HepG2 (cell line): ENCODE data around the gene SEC24D. TPM values are rescaled to one million over a fixed set of nuclear protein-coding genes. Genes with fewer than 3 reads are reported as not detected.

Experiments used
- ATAC-seq: fragments of 200-7000 bp; cut with Tn5 transposase; 3 replicates; pipeline ENCODE4 v1.9.1; 2020; ENCODE audit warnings: mild to moderate bottlenecking, moderate library complexity
- BruUV-seq: library from RNA; stranded (reverse); fragments of 400-500 nt; replicated peaks from 2 replicates; lab custom pipeline; 2021; lab: Mats Ljungman, UMichigan
- CTCF ChIA-PET: fragments of 300-600 bp; formaldehyde crosslinking; extraction: SDS; loops from one replicate; lab custom pipeline; 2021; ENCODE audit warnings: low total read pairs, inconsistent platforms, low intra/inter-chr PET ratio; lab: Yijun Ruan, JAX
- POLR2A ChIA-PET: fragments of 350-600 bp; sonication (Branson Sonifier 250); formaldehyde crosslinking; loops from one replicate; lab custom pipeline; 2020; ENCODE audit warnings: antibody characterized with exemption, inconsistent platforms; lab: Yijun Ruan, JAX
- DNase-seq: peaks from one replicate; pipeline ENCODE4 v3.0.0-alpha.2; 2015; ENCODE audit warnings: low spot score
- FAIRE-seq: peaks from 3 replicates; lab custom pipeline; 2011; peaks lifted over from hg19 to GRCh38; lab: Jason Lieb, UNC
- H2AFZ ChIP-seq: one replicate; pipeline ENCODE4 v1.6.1; 2011; ENCODE audit warnings: low read length, inconsistent platforms
- H3K27ac ChIP-seq: fragments of 300-600 bp; 3 replicates; pipeline ENCODE4 v1.8.0; 2011; ENCODE audit warnings: mixed run types, mild to moderate bottlenecking, mixed read lengths, low read length, inconsistent platforms; ENCODE audit not compliant: insufficient read depth; ENCODE audit errors: extremely low read length
- H3K27me3 ChIP-seq, 2 experiments: fragments of 200-600 bp in 1 of 2; 2 replicates in 1 of 2; 3 replicates in 1 of 2; pipeline versions ENCODE4 v1.6.0 to v1.8.0; 2011; ENCODE audit warnings: low read length in 2 of 2, mild to moderate bottlenecking in 2 of 2, moderate library complexity in 2 of 2, inconsistent platforms in 1 of 2; ENCODE audit not compliant: insufficient read depth in 2 of 2, control insufficient read depth in 1 of 2
- H3K36me3 ChIP-seq, 2 experiments: fragments of 200-600 bp in 1 of 2; replicated peaks in 1 of 2; 2 replicates in 1 of 2; 3 replicates in 1 of 2; pipeline versions ENCODE4 v1.5.1 to v1.8.0; 2011; ENCODE audit warnings: low read length in 2 of 2, inconsistent platforms in 1 of 2; ENCODE audit not compliant: insufficient read depth in 2 of 2, control insufficient read depth in 1 of 2
- H3K4me1 ChIP-seq: 2 replicates; pipeline ENCODE4 v1.5.1; 2012; ENCODE audit warnings: low read length, inconsistent platforms; ENCODE audit not compliant: insufficient read depth
- H3K4me2 ChIP-seq: 2 replicates; pipeline ENCODE4 v1.6.0; 2011; ENCODE audit warnings: low read depth, low read length, inconsistent platforms
- H3K4me3 ChIP-seq, 3 experiments: fragments of 200-600 bp in 1 of 3; sonication (generic), shearing (Covaris generic) in 1 of 3; replicated peaks in 1 of 3; 2 replicates each; pipeline ENCODE4 v1.5.1; 2011 to 2016; ENCODE audit warnings: low read length in 3 of 3, inconsistent platforms in 2 of 3, low read depth in 2 of 3, mild to moderate bottlenecking in 2 of 3, control low read depth in 1 of 3, mixed read lengths in 1 of 3; ENCODE audit not compliant: insufficient read depth in 1 of 3
- H3K79me2 ChIP-seq: one replicate; pipeline ENCODE4 v1.6.1; 2011; ENCODE audit warnings: low read length, inconsistent platforms; ENCODE audit not compliant: insufficient read depth
- H3K9ac ChIP-seq: 2 replicates; pipeline ENCODE4 v1.6.0; 2011; ENCODE audit warnings: mild to moderate bottlenecking, low read depth, low read length, inconsistent platforms; ENCODE audit not compliant: insufficient read depth
- H3K9me3 ChIP-seq: 2 replicates; pipeline ENCODE4 v1.5.1; 2012; ENCODE audit warnings: mild to moderate bottlenecking, low read length
- H4K20me1 ChIP-seq: 2 replicates; pipeline ENCODE4 v1.6.0; 2011; ENCODE audit warnings: inconsistent platforms, mild to moderate bottlenecking, low read length, moderate library complexity; ENCODE audit not compliant: insufficient read depth
- ERF ChIP-seq: IDR thresholded peaks from 2 replicates; pipeline ENCODE4 v1.6.1; 2018; ENCODE audit warnings: missing biosample characterization, missing genetic modification reagents
- HNRNPL ChIP-seq: fragments of 200-400 bp; formaldehyde crosslinking; IDR thresholded peaks from 2 replicates; pipeline ENCODE4 v1.6.1; 2017; ENCODE audit warnings: mild to moderate bottlenecking, low read depth, low read length
- RBM22 ChIP-seq: fragments of 200-400 bp; formaldehyde crosslinking; optimal IDR thresholded peaks from 2 replicates; pipeline ENCODE3; 2017; ENCODE audit warnings: mild to moderate bottlenecking, low read length, moderate library complexity
- ZNF788 ChIP-seq: sonication (generic); formaldehyde crosslinking; IDR thresholded peaks from 2 replicates; pipeline ENCODE4 v1.5.0; 2020; ENCODE audit warnings: mild to moderate bottlenecking, missing genetic modification reagents, borderline replicate concordance
- WGBS: methylation state at CpG from one replicate; pipeline ENCODE4 v1.1.6; 2017; ENCODE audit warnings: low lambda C conversion rate; 5-methylcytosine and 5-hydroxymethylcytosine counted together
- in situ Hi-C: cut with HindIII; loops from 2 replicates; pipeline ENCODE4 v1.10.0; 2017; ENCODE audit warnings: low pct_unique_long_range_greater_than_20kb; ENCODE audit not compliant: extremely low pct_ligation_motif_present
- intact Hi-C: fragments of 100-400 bp; cut with micrococcal nuclease; formaldehyde crosslinking; loops from one replicate; pipeline ENCODE4 v1.10.0; 2022; ENCODE audit not compliant: unreplicated experiment
- polyA plus RNA-seq, 8 experiments: library from polyadenylated mRNA; depleted of rRNA in 3 of 8; stranded (reverse) in 7 of 8; unstranded in 1 of 8; fragments of >200 nt; fragmentation: Illumina TruSeq in 4 of 8; extraction: Trizol in 4 of 8; gene quantifications; 2 replicates each; pipeline versions ENCODE4 v1.2.1 to v1.2.3, GENCODE V29; 2011 to 2016; ENCODE audit warnings: low read depth in 4 of 8, missing spikeins in 1 of 8, mixed read lengths in 1 of 8; ENCODE audit not compliant: insufficient read depth in 1 of 8
- total RNA-seq, 5 experiments: library from RNA; depleted of rRNA; stranded (reverse); fragments of >200 nt; fragmentation: Illumina TruSeq; extraction: Trizol; gene quantifications; 2 replicates each; pipeline ENCODE4 v1.2.3, GENCODE V29; 2016; ENCODE audit warnings: low read depth in 1 of 5
- TF ChIP-seq, protein P1 (sequence below): sonication (generic); formaldehyde crosslinking; IDR thresholded peaks from 2 replicates; pipeline ENCODE4 v1.5.0; 2020; ENCODE audit warnings: mild to moderate bottlenecking, missing genetic modification reagents, borderline replicate concordance
- TF ChIP-seq, protein P2 (sequence below): sonication (generic); formaldehyde crosslinking; conservative IDR thresholded peaks from 2 replicates; pipeline ENCODE4 v1.4.0; 2020; ENCODE audit warnings: missing genetic modification reagents
- TF ChIP-seq, protein P3 (sequence below): sonication (generic); formaldehyde crosslinking; IDR thresholded peaks from 2 replicates; pipeline ENCODE4 v1.8.0; 2022; ENCODE audit warnings: low read depth, missing genetic modification reagents
- TF ChIP-seq, protein P4 (sequence below): IDR thresholded peaks from 2 replicates; pipeline ENCODE4 v1.6.1; 2012; ENCODE audit warnings: low read length, improper control_type of control experiment

The SEC24D gene
- total and polyA plus RNA-seq, 2 of the 13 experiments (the other 11 are each of a cell fraction or from before 2014, with no cell fraction given), result 30.0 to 51.1 TPM

DNA sequence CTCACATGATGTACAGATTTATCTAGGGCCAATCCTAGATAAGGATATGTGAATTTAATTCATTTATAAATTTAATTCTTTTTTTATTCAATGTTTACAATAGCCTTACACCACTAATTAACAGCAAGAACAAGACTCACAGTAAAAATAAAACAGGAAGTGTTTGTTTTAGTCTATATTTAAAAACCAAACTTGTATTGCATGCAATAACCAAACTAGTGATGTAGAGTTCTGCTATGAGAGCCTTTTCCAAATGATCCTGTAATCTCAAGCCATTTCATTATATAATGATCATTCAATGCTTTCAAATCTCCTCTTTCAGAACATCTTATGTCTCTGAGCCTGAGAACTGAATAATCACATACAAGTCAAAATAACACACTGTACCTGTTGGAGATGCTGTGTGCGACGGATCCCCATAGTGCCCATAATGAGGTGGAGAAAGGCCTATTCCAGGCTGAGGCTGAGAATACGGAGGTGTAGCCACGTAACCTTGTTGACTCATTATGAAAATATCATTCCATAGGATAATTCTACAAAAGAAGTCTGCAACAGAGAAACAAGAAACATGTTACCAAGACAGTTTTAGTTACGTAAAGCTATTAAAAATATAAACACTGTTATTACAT, 2.6 kb downstream of the SEC24D start:
- Histone ChIP-seq H3K4me1 (peaks cover 59% of the 10 kb centered on the region), H3K4me3 (peak overlapping the region in 1 of 3 experiments; percentile 91; a peak in 1 of 6 replicates), H3K79me2 (peaks cover 66% of the 10 kb centered on the region), H3K9me3 (no peaks in the 10 kb centered on the region), H3K4me2 (peak overlapping the region; percentile 88), H2AFZ (no peak overlapping the region), H3K27ac (no peak overlapping the region), H3K27me3 (no peaks in the 10 kb centered on the region; a peak in 1 of 5 replicates), H4K20me1 (peaks cover 15% of the 10 kb centered on the region), H3K36me3 (peaks cover 0 to 26% of the 10 kb centered on the region in 2 experiments; a peak in 4 of 5 replicates), H3K9ac (no peak overlapping the region)
- in situ Hi-C loops, result no loop called here
- CTCF ChIA-PET, result no interaction called here
- BruUV-seq, result no TSS peak
- ATAC-seq (no peak), DNase-seq (no peak), FAIRE-seq (no peak)
- intact Hi-C loops, result no loop called here
- POLR2A ChIA-PET, result no interaction called here
- WGBS, result 97% methylated on average over 5 of the region's 5 CpGs
- TF ChIP-seq RBM22 (no peak), HNRNPL (no peak), ZNF788 (CRISPR knock-in tag) (no peak), ERF (CRISPR knock-in tag) (no peak)
- TF ChIP-seq, protein P1, sequence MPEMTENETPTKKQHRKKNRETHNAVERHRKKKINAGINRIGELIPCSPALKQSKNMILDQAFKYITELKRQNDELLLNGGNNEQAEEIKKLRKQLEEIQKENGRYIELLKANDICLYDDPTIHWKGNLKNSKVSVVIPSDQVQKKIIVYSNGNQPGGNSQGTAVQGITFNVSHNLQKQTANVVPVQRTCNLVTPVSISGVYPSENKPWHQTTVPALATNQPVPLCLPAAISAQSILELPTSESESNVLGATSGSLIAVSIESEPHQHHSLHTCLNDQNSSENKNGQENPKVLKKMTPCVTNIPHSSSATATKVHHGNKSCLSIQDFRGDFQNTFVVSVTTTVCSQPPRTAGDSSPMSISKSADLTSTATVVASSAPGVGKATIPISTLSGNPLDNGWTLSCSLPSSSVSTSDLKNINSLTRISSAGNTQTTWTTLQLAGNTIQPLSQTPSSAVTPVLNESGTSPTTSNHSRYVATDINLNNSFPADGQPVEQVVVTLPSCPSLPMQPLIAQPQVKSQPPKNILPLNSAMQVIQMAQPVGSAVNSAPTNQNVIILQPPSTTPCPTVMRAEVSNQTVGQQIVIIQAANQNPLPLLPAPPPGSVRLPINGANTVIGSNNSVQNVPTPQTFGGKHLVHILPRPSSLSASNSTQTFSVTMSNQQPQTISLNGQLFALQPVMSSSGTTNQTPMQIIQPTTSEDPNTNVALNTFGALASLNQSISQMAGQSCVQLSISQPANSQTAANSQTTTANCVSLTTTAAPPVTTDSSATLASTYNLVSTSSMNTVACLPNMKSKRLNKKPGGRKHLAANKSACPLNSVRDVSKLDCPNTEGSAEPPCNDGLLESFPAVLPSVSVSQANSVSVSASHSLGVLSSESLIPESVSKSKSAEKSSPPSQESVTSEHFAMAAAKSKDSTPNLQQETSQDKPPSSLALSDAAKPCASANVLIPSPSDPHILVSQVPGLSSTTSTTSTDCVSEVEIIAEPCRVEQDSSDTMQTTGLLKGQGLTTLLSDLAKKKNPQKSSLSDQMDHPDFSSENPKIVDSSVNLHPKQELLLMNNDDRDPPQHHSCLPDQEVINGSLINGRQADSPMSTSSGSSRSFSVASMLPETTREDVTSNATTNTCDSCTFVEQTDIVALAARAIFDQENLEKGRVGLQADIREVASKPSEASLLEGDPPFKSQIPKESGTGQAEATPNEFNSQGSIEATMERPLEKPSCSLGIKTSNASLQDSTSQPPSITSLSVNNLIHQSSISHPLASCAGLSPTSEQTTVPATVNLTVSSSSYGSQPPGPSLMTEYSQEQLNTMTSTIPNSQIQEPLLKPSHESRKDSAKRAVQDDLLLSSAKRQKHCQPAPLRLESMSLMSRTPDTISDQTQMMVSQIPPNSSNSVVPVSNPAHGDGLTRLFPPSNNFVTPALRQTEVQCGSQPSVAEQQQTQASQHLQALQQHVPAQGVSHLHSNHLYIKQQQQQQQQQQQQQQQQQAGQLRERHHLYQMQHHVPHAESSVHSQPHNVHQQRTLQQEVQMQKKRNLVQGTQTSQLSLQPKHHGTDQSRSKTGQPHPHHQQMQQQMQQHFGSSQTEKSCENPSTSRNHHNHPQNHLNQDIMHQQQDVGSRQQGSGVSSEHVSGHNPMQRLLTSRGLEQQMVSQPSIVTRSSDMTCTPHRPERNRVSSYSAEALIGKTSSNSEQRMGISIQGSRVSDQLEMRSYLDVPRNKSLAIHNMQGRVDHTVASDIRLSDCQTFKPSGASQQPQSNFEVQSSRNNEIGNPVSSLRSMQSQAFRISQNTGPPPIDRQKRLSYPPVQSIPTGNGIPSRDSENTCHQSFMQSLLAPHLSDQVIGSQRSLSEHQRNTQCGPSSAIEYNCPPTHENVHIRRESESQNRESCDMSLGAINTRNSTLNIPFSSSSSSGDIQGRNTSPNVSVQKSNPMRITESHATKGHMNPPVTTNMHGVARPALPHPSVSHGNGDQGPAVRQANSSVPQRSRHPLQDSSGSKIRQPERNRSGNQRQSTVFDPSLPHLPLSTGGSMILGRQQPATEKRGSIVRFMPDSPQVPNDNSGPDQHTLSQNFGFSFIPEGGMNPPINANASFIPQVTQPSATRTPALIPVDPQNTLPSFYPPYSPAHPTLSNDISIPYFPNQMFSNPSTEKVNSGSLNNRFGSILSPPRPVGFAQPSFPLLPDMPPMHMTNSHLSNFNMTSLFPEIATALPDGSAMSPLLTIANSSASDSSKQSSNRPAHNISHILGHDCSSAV (CRISPR knock-in tag), result no peak
- TF ChIP-seq, protein P2, sequence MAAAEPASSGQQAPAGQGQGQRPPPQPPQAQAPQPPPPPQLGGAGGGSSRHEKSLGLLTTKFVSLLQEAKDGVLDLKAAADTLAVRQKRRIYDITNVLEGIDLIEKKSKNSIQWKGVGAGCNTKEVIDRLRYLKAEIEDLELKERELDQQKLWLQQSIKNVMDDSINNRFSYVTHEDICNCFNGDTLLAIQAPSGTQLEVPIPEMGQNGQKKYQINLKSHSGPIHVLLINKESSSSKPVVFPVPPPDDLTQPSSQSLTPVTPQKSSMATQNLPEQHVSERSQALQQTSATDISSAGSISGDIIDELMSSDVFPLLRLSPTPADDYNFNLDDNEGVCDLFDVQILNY, result no peak
- TF ChIP-seq, protein P3, sequence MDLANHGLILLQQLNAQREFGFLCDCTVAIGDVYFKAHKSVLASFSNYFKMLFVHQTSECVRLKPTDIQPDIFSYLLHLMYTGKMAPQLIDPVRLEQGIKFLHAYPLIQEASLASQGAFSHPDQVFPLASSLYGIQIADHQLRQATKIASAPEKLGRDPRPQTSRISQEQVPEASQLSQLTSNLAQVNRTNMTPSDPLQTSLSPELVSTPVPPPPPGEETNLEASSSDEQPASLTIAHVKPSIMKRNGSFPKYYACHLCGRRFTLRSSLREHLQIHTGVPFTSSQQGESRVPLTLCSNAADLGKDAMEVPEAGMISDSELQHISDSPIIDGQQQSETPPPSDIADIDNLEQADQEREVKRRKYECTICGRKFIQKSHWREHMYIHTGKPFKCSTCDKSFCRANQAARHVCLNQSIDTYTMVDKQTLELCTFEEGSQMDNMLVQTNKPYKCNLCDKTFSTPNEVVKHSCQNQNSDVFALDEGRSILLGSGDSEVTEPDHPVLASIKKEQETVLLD, result no peak
- TF ChIP-seq, protein P4, sequence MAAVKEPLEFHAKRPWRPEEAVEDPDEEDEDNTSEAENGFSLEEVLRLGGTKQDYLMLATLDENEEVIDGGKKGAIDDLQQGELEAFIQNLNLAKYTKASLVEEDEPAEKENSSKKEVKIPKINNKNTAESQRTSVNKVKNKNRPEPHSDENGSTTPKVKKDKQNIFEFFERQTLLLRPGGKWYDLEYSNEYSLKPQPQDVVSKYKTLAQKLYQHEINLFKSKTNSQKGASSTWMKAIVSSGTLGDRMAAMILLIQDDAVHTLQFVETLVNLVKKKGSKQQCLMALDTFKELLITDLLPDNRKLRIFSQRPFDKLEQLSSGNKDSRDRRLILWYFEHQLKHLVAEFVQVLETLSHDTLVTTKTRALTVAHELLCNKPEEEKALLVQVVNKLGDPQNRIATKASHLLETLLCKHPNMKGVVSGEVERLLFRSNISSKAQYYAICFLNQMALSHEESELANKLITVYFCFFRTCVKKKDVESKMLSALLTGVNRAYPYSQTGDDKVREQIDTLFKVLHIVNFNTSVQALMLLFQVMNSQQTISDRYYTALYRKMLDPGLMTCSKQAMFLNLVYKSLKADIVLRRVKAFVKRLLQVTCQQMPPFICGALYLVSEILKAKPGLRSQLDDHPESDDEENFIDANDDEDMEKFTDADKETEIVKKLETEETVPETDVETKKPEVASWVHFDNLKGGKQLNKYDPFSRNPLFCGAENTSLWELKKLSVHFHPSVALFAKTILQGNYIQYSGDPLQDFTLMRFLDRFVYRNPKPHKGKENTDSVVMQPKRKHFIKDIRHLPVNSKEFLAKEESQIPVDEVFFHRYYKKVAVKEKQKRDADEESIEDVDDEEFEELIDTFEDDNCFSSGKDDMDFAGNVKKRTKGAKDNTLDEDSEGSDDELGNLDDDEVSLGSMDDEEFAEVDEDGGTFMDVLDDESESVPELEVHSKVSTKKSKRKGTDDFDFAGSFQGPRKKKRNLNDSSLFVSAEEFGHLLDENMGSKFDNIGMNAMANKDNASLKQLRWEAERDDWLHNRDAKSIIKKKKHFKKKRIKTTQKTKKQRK, result no peak
